Measurements from ENCODE around the gene ARHGEF7. TPM values are rescaled to one million over a fixed set of nuclear protein-coding genes. Genes with fewer than 3 reads are reported as not detected.

ARHGEF7 gene
- total RNA-seq, 1 donor from 2014 or later: 64.6 TPM

DNA sequence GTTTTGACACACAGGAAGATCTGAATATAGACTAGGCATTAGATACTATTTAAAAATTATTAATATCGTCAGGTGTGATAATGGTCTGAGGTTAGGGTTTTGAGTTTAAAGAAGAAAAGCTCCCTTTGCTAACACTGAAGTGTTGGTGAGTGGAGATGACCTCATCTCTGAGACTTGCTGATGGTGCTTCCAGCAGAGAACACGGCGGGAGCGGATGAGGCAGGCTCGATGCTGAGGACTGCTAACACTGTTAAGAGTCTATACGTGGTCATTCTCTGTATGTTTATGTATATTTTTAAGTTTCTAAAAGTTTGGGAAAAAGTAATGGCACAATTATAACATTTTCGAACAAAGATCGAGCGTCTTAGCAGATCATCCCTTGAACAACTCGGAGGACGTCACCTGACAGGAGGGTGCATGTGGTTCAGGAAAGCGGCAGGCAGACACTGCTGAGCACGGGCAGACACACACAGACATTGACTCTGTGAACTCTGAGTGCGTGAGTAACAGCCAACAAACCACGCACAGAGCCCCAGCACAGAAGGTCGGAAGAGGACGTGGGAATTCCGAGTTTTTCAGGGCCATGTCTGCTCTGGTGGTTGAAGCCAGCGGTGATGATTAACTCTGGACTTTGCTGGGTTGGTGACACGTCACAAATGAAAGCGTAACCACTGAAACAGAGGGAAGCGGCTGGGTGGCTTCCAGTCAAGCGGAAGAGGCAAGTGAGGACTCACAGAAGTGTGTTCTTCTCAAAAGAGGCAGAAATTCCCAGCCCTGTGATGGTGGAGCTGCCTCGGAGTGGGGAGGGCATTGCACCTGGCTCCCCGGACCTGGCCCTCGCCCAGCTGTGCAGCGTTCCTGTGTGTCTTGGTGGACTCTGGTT lies 113.4 kb downstream of the ARHGEF7 start:
- H3K27ac Mint-ChIP-seq: no peak overlapping the region
- no peak overlapping the region for H3K27ac ChIP-seq
- H3K9me3 ChIP-seq (ENCODE audit: low read depth): no peaks in the 10 kb centered on the region
- H3F3A ChIP-seq (ENCODE audit: low read depth): no peaks in the 10 kb centered on the region
- H3K4me2 ChIP-seq: no peak overlapping the region
- no peak overlapping the region for H3K9ac ChIP-seq
- no peaks in the 10 kb centered on the region for H3K27me3 Mint-ChIP-seq (ENCODE audit: insufficient read depth, low read depth)
- no peak overlapping the region for H3K4me3 Mint-ChIP-seq
- TF ChIP-seq EZH2 (IDR thresholded peaks at IDR 0.05) (no peak), EZH2phosphoT487 (IDR thresholded peaks at IDR 0.05) (no peak)
- TF ChIP-seq, protein P1, sequence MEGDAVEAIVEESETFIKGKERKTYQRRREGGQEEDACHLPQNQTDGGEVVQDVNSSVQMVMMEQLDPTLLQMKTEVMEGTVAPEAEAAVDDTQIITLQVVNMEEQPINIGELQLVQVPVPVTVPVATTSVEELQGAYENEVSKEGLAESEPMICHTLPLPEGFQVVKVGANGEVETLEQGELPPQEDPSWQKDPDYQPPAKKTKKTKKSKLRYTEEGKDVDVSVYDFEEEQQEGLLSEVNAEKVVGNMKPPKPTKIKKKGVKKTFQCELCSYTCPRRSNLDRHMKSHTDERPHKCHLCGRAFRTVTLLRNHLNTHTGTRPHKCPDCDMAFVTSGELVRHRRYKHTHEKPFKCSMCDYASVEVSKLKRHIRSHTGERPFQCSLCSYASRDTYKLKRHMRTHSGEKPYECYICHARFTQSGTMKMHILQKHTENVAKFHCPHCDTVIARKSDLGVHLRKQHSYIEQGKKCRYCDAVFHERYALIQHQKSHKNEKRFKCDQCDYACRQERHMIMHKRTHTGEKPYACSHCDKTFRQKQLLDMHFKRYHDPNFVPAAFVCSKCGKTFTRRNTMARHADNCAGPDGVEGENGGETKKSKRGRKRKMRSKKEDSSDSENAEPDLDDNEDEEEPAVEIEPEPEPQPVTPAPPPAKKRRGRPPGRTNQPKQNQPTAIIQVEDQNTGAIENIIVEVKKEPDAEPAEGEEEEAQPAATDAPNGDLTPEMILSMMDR (IDR thresholded peaks at IDR 0.05): no peak
- H2AFZ ChIP-seq (replicated peaks): no peak overlapping the region
- no peak overlapping the region for H3K4me3 ChIP-seq
- no peaks in the 10 kb centered on the region for H3K27me3 ChIP-seq
- peaks cover 53% of the 10 kb centered on the region for H4K20me1 ChIP-seq (ENCODE audit: low read depth)
- no peak for DNase-seq (ENCODE audit: low spot score)
- peaks cover 12% of the 10 kb centered on the region for H3K4me1 Mint-ChIP-seq
- no peaks in the 10 kb centered on the region for H3K9me3 Mint-ChIP-seq
- H3K79me2 ChIP-seq (ENCODE audit: low read depth): peaks cover 56% of the 10 kb centered on the region
- H3K36me3 Mint-ChIP-seq: peaks cover 32% of the 10 kb centered on the region
- no peaks in the 10 kb centered on the region for H3K36me3 ChIP-seq
- peaks cover 6% of the 10 kb centered on the region for H3K4me1 ChIP-seq

DNA sequence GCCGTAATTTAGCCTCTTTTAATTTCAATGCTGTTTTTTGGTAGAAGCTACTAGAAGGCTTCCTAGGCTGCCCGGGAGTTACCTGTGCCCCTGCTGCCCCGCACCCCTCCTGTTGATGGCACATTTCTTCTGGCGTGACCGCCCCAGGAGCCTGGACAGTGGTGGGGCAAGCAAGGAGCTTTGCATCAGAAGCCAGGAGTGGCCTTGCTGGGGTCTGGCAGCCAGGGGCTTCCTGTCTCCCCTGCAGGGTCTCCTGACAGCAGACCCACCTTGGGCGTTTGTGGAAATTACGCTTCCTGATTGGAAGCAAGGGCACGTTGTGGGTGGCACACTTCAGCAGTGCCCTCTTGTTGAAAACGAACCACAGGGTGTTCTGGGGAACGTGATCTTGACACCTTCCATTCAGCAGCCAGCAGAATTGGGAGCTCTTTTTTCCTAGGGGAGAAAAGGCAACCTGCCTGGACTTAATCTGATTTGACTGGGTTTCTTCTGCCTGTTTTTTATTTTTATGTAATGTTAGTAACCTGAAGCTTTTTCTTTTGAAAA lies 115.3 kb downstream of the ARHGEF7 start:
- no peak overlapping the region for H3K9ac ChIP-seq
- no peak overlapping the region for H3K4me3 Mint-ChIP-seq
- H3K9me3 ChIP-seq (ENCODE audit: low read depth): no peaks in the 10 kb centered on the region
- H3K4me1 Mint-ChIP-seq: peaks cover 11% of the 10 kb centered on the region
- H3K36me3 ChIP-seq: no peaks in the 10 kb centered on the region
- no peaks in the 10 kb centered on the region for H3K27me3 Mint-ChIP-seq (ENCODE audit: insufficient read depth, low read depth)
- H3K4me1 ChIP-seq: peaks cover 6% of the 10 kb centered on the region
- H3K27me3 ChIP-seq: no peaks in the 10 kb centered on the region
- H3K4me2 ChIP-seq: no peak overlapping the region
- H3K79me2 ChIP-seq (ENCODE audit: low read depth): peaks cover 36% of the 10 kb centered on the region
- no peaks in the 10 kb centered on the region for H3F3A ChIP-seq (ENCODE audit: low read depth)
- H3K27ac Mint-ChIP-seq: no peak overlapping the region
- H3K27ac ChIP-seq: no peak overlapping the region
- H3K4me3 ChIP-seq: no peak overlapping the region
- TF ChIP-seq, protein P1 (IDR thresholded peaks at IDR 0.05): no peak
- TF ChIP-seq EZH2 (IDR thresholded peaks at IDR 0.05) (no peak), EZH2phosphoT487 (IDR thresholded peaks at IDR 0.05) (no peak)
- no peaks in the 10 kb centered on the region for H3K9me3 Mint-ChIP-seq
- no peak for DNase-seq (ENCODE audit: low spot score)
- no peak overlapping the region for H2AFZ ChIP-seq (replicated peaks)
- H4K20me1 ChIP-seq (ENCODE audit: low read depth): peaks cover 43% of the 10 kb centered on the region
- peaks cover 42% of the 10 kb centered on the region for H3K36me3 Mint-ChIP-seq

DNA sequence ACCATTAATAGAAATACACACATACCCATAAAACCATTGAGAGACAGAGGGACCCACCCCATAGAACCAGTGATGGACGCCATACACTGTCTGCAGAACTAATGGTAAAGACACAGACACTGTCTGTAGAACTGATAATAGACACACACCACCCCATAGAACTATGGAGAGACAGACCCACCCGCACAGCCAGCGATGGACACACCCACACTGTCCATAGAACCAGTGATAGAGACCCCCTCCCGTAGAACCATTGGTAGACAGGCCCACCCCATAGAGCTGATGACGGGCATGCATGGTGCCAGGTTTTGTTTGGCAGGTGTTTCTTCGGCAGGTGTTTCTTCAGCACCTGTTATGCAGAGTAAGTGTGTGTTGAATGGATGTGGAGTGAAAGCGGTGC lies 117.1 kb downstream of the ARHGEF7 start:
- H4K20me1 ChIP-seq (ENCODE audit: low read depth): peaks cover 42% of the 10 kb centered on the region

More for the DNA sequence above, 117.1 kb downstream of the ARHGEF7 start:
- H3K4me3 Mint-ChIP-seq: no peak overlapping the region
- H3K36me3 Mint-ChIP-seq: peaks cover 46% of the 10 kb centered on the region
- Histone ChIP-seq H3K9ac (no peak overlapping the region), H3K4me3 (no peak overlapping the region), H3F3A (ENCODE audit: low read depth) (no peaks in the 10 kb centered on the region), H3K4me1 (peaks cover 6% of the 10 kb centered on the region), H2AFZ (replicated peaks) (no peak overlapping the region), H3K36me3 (no peaks in the 10 kb centered on the region), H3K27ac (no peak overlapping the region), H3K79me2 (ENCODE audit: low read depth) (peaks cover 20% of the 10 kb centered on the region), H3K27me3 (no peaks in the 10 kb centered on the region), H3K9me3 (ENCODE audit: low read depth) (no peaks in the 10 kb centered on the region), H3K4me2 (no peak overlapping the region)
- peaks cover 11% of the 10 kb centered on the region for H3K4me1 Mint-ChIP-seq
- H3K27me3 Mint-ChIP-seq (ENCODE audit: insufficient read depth, low read depth): no peaks in the 10 kb centered on the region
- H3K9me3 Mint-ChIP-seq: no peaks in the 10 kb centered on the region
- no peak overlapping the region for H3K27ac Mint-ChIP-seq
- TF ChIP-seq, protein P1 (IDR thresholded peaks at IDR 0.05): no peak
- TF ChIP-seq EZH2 (IDR thresholded peaks at IDR 0.05): no peak
- TF ChIP-seq EZH2phosphoT487 (IDR thresholded peaks at IDR 0.05): no peak
- DNase-seq (ENCODE audit: low spot score): no peak

Data from neural progenitor cell (in vitro differentiated cells).